ENCODE measurements around the gene TCFL5. TPM values are rescaled to one million over a fixed set of nuclear protein-coding genes. Genes with fewer than 3 reads are reported as not detected.
"Not testable (repeated sequence)": the region's sequence is repeated elsewhere in the genome, so short reads cannot be mapped to it uniquely, and the experiment has no call there.

Gene TCFL5
- total RNA-seq, 1 donor from 2014 or later, result 6.3 TPM

GRCh38 chr20:62858058-62858830, 3.4 kb downstream of the TCFL5 start:
- H3K27ac ChIP-seq (ENCODE audit: low read depth, low read length), result no peak overlapping the region
- H3K4me3 ChIP-seq (ENCODE audit: low read length in 3 of 3), result no peak overlapping the region
- peaks cover 0 to 3% (median 0%) of the 10 kb centered on the region in 3 donors for H3K27me3 ChIP-seq (ENCODE audit: control insufficient read depth in 3 of 3, insufficient read depth in 3 of 3, low read length in 3 of 3)
- H3K9ac ChIP-seq (ENCODE audit: low read depth in 1 of 3, low read length in 3 of 3), result no peak overlapping the region
- peaks cover 3 to 6% (median 5%) of the 10 kb centered on the region in 3 donors for H3K4me1 ChIP-seq (ENCODE audit: control insufficient read depth in 3 of 3, insufficient read depth in 3 of 3, low read length in 3 of 3)
- no peaks in the 10 kb centered on the region for H3K9me3 ChIP-seq (ENCODE audit: control insufficient read depth in 3 of 3, low read length in 3 of 3)
- H3K36me3 ChIP-seq (ENCODE audit: control insufficient read depth in 3 of 3, insufficient read depth in 3 of 3, low read length in 3 of 3), result peaks cover 8 to 12% (median 9%) of the 10 kb centered on the region in 3 donors

GRCh38 chr20:62856931-62857619, 4.5 kb downstream of the TCFL5 start:
- Histone ChIP-seq H3K27ac (ENCODE audit: low read depth, low read length) (no peak overlapping the region), H3K4me1 (ENCODE audit: control insufficient read depth in 3 of 3, insufficient read depth in 3 of 3, low read length in 3 of 3) (peaks cover 3 to 6% (median 5%) of the 10 kb centered on the region in 3 donors), H3K9me3 (ENCODE audit: control insufficient read depth in 3 of 3, low read length in 3 of 3) (no peaks in the 10 kb centered on the region), H3K27me3 (ENCODE audit: control insufficient read depth in 3 of 3, insufficient read depth in 3 of 3, low read length in 3 of 3) (peaks cover 0 to 3% (median 0%) of the 10 kb centered on the region in 3 donors), H3K4me3 (ENCODE audit: low read length in 3 of 3) (no peak overlapping the region), H3K9ac (ENCODE audit: low read depth in 1 of 3, low read length in 3 of 3) (no peak overlapping the region), H3K36me3 (ENCODE audit: control insufficient read depth in 3 of 3, insufficient read depth in 3 of 3, low read length in 3 of 3) (peaks cover 14 to 16% (median 15%) of the 10 kb centered on the region in 3 donors)

GRCh38 chr20:62855120-62855519, 6.5 kb downstream of the TCFL5 start:
- Histone ChIP-seq H3K4me1 (ENCODE audit: control insufficient read depth in 3 of 3, insufficient read depth in 3 of 3, low read length in 3 of 3) (peaks cover 0 to under 1% (median 0%) of the 10 kb centered on the region in 3 donors), H3K36me3 (ENCODE audit: control insufficient read depth in 3 of 3, insufficient read depth in 3 of 3, low read length in 3 of 3) (peaks cover 14 to 19% (median 18%) of the 10 kb centered on the region in 3 donors), H3K9ac (ENCODE audit: low read depth in 1 of 3, low read length in 3 of 3) (no peak overlapping the region), H3K9me3 (ENCODE audit: control insufficient read depth in 3 of 3, low read length in 3 of 3) (no peaks in the 10 kb centered on the region), H3K27ac (ENCODE audit: low read depth, low read length) (no peak overlapping the region), H3K4me3 (ENCODE audit: low read length in 3 of 3) (no peak overlapping the region), H3K27me3 (ENCODE audit: control insufficient read depth in 3 of 3, insufficient read depth in 3 of 3, low read length in 3 of 3) (no peaks in the 10 kb centered on the region)

GRCh38 chr20:62854121-62854520, 7.5 kb downstream of the TCFL5 start:
- Histone ChIP-seq H3K4me3 (ENCODE audit: low read length in 3 of 3) (no peak overlapping the region), H3K36me3 (ENCODE audit: control insufficient read depth in 3 of 3, insufficient read depth in 3 of 3, low read length in 3 of 3) (peaks cover 14 to 19% (median 18%) of the 10 kb centered on the region in 3 donors), H3K27me3 (ENCODE audit: control insufficient read depth in 3 of 3, insufficient read depth in 3 of 3, low read length in 3 of 3) (no peaks in the 10 kb centered on the region)

GRCh38 chr20:62853304-62853703, 8.3 kb downstream of the TCFL5 start:
- H3K36me3 ChIP-seq (ENCODE audit: control insufficient read depth in 3 of 3, insufficient read depth in 3 of 3, low read length in 3 of 3), result peaks cover 14 to 19% (median 18%) of the 10 kb centered on the region in 3 donors
- H3K4me1 ChIP-seq (ENCODE audit: control insufficient read depth in 3 of 3, insufficient read depth in 3 of 3, low read length in 3 of 3); H3K27ac ChIP-seq (ENCODE audit: low read depth, low read length); H3K27me3 ChIP-seq (ENCODE audit: control insufficient read depth in 3 of 3, insufficient read depth in 3 of 3, low read length in 3 of 3); H3K9ac ChIP-seq (ENCODE audit: low read depth in 1 of 3, low read length in 3 of 3); H3K9me3 ChIP-seq (ENCODE audit: control insufficient read depth in 3 of 3, low read length in 3 of 3); H3K4me3 ChIP-seq (ENCODE audit: low read length in 3 of 3): not testable (repeated sequence)

More at GRCh38 chr20:62854121-62854520, 7.5 kb downstream of the TCFL5 start:
- Histone ChIP-seq H3K9me3 (ENCODE audit: control insufficient read depth in 3 of 3, low read length in 3 of 3) (no peaks in the 10 kb centered on the region), H3K4me1 (ENCODE audit: control insufficient read depth in 3 of 3, insufficient read depth in 3 of 3, low read length in 3 of 3) (no peaks in the 10 kb centered on the region), H3K27ac (ENCODE audit: low read depth, low read length) (no peak overlapping the region), H3K9ac (ENCODE audit: low read depth in 1 of 3, low read length in 3 of 3) (no peak overlapping the region)

GRCh38 chr20:62852841-62853240, 8.8 kb downstream of the TCFL5 start:
- Histone ChIP-seq H3K4me1 (ENCODE audit: control insufficient read depth in 3 of 3, insufficient read depth in 3 of 3, low read length in 3 of 3) (no peaks in the 10 kb centered on the region), H3K27ac (ENCODE audit: low read depth, low read length) (no peak overlapping the region), H3K27me3 (ENCODE audit: control insufficient read depth in 3 of 3, insufficient read depth in 3 of 3, low read length in 3 of 3) (no peaks in the 10 kb centered on the region), H3K4me3 (ENCODE audit: low read length in 3 of 3) (no peak overlapping the region), H3K36me3 (ENCODE audit: control insufficient read depth in 3 of 3, insufficient read depth in 3 of 3, low read length in 3 of 3) (peaks cover 12 to 19% (median 18%) of the 10 kb centered on the region in 3 donors), H3K9me3 (ENCODE audit: control insufficient read depth in 3 of 3, low read length in 3 of 3) (no peaks in the 10 kb centered on the region), H3K9ac (ENCODE audit: low read depth in 1 of 3, low read length in 3 of 3) (no peak overlapping the region)

- no peak overlapping the region for H3K4me3 ChIP-seq (ENCODE audit: low read length in 3 of 3)
- H3K27ac ChIP-seq (ENCODE audit: low read depth, low read length), result no peak overlapping the region
- H3K4me1 ChIP-seq (ENCODE audit: control insufficient read depth in 3 of 3, insufficient read depth in 3 of 3, low read length in 3 of 3), result no peaks in the 10 kb centered on the region
- no peaks in the 10 kb centered on the region for H3K9me3 ChIP-seq (ENCODE audit: control insufficient read depth in 3 of 3, low read length in 3 of 3)
- H3K36me3 ChIP-seq (ENCODE audit: control insufficient read depth in 3 of 3, insufficient read depth in 3 of 3, low read length in 3 of 3), result peaks cover 11 to 17% (median 15%) of the 10 kb centered on the region in 3 donors
- H3K9ac ChIP-seq (ENCODE audit: low read depth in 1 of 3, low read length in 3 of 3), result no peak overlapping the region
- H3K27me3 ChIP-seq (ENCODE audit: control insufficient read depth in 3 of 3, insufficient read depth in 3 of 3, low read length in 3 of 3), result no peaks in the 10 kb centered on the region
These were observed 9.4 kb downstream of the TCFL5 start for GRCh38 chr20:62852196-62852595.

- Histone ChIP-seq H3K4me1 (ENCODE audit: control insufficient read depth in 3 of 3, insufficient read depth in 3 of 3, low read length in 3 of 3) (no peaks in the 10 kb centered on the region), H3K9ac (ENCODE audit: low read depth in 1 of 3, low read length in 3 of 3) (no peak overlapping the region), H3K27ac (ENCODE audit: low read depth, low read length) (no peak overlapping the region), H3K9me3 (ENCODE audit: control insufficient read depth in 3 of 3, low read length in 3 of 3) (no peaks in the 10 kb centered on the region), H3K4me3 (ENCODE audit: low read length in 3 of 3) (no peak overlapping the region), H3K36me3 (ENCODE audit: control insufficient read depth in 3 of 3, insufficient read depth in 3 of 3, low read length in 3 of 3) (peaks cover 6 to 14% (median 10%) of the 10 kb centered on the region in 3 donors), H3K27me3 (ENCODE audit: control insufficient read depth in 3 of 3, insufficient read depth in 3 of 3, low read length in 3 of 3) (no peaks in the 10 kb centered on the region)
These were observed 11.2 kb downstream of the TCFL5 start for GRCh38 chr20:62850333-62850974.

GRCh38 chr20:62849431-62849830, 12.2 kb downstream of the TCFL5 start:
- no peak overlapping the region for H3K4me3 ChIP-seq (ENCODE audit: low read length in 3 of 3)
- no peak overlapping the region for H3K27ac ChIP-seq (ENCODE audit: low read depth, low read length)
- H3K9ac ChIP-seq (ENCODE audit: low read depth in 1 of 3, low read length in 3 of 3), result no peak overlapping the region
- H3K9me3 ChIP-seq (ENCODE audit: control insufficient read depth in 3 of 3, low read length in 3 of 3), result no peaks in the 10 kb centered on the region
- H3K4me1 ChIP-seq (ENCODE audit: control insufficient read depth in 3 of 3, insufficient read depth in 3 of 3, low read length in 3 of 3), result no peaks in the 10 kb centered on the region
- H3K36me3 ChIP-seq (ENCODE audit: control insufficient read depth in 3 of 3, insufficient read depth in 3 of 3, low read length in 3 of 3), result peaks cover 6 to 14% (median 10%) of the 10 kb centered on the region in 3 donors
- H3K27me3 ChIP-seq (ENCODE audit: control insufficient read depth in 3 of 3, insufficient read depth in 3 of 3, low read length in 3 of 3), result no peaks in the 10 kb centered on the region
